HG02981 (cell line): ENCODE data around the gene SAP30L.
A peak's percentile ranks its signal among the peaks of the same experiment; 100 is the strongest.

Experiments used
- ATAC-seq: cut with Tn5 transposase; IDR thresholded peaks from one replicate; pipeline ENCODE4 v1.9.1; 2021; ENCODE audit warnings: mild to moderate bottlenecking, moderate library complexity; ENCODE audit not compliant: unreplicated experiment

The SAP30L gene, protein sequence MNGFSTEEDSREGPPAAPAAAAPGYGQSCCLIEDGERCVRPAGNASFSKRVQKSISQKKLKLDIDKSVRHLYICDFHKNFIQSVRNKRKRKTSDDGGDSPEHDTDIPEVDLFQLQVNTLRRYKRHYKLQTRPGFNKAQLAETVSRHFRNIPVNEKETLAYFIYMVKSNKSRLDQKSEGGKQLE

GRCh38 chr5:154445422-154446194 lies at the start of gene SAP30L:
SAP30L (plus strand) TSS chr5:154445997; CDS start chr5:154446605, 608 bp downstream.
- peak; percentile 94 for ATAC-seq

DNA sequence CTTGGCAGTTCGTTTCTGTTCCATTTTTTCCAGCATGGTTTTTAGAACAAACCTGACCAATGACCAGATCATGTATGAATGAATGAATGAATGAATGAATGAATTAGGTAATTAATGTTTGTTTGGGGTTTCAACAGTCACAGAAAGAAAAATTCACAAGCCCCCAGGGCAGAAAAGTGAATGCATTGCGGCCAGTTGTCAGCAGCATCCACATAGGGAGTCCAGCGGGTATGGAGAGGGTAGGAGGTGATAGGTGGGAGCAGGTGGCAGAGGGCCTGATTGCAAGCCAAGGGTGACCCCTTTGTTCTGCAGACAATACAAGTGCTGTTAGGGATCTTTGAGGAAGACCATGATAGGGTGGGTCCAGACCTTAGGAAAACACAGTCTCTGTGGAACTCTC lies 49.7 kb upstream of the SAP30L start:
- ATAC-seq, result no peak

GRCh38 chr5:154397652-154398406 lies 48.0 kb upstream of the SAP30L start:
- ATAC-seq, result no peak

- no peak for ATAC-seq
These were observed 45.1 kb upstream of the SAP30L start for GRCh38 chr5:154400678-154401077.

DNA sequence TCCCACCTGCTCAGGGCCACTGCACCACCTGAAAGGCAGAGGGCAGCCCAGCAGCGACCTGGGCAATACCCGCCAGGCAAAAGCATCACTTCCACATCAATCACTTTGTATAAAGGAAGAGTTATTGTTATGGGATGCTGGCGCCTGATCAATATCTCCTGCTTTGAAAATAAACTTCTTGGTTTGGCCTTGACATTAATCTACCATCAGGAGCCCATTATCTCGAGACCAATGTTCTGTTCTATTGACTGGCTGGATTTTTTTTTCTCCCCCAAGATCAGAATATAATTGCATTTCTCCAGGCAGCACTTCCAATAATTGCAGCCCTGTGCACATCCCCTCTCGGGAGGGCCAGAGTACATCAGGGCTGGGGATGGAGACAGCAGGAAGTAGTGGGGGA lies 44.4 kb upstream of the SAP30L start:
- ATAC-seq, result no peak

DNA sequence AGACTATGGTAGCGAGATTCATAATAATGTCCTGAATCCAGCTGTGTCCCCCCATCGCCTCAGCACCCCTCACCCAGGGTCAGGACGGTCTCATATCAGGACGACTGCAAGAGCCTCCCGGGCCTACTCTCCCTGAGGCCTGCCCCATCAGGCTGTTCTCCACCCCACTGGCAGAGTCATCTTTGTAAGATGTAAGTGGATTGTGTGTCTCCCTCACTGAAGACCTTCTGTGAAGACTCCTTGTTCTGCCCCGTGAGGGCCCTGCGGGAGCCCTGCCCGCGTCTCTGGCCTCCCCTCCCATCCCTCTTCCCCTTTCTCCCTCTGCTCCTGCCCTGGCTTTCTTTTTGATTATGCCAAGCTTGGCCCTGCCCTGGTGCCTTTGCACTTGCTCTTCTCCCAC lies 43.9 kb upstream of the SAP30L start:
- no peak for ATAC-seq

GRCh38 chr5:154402611-154403010 lies 43.2 kb upstream of the SAP30L start:
- ATAC-seq, result no peak

GRCh38 chr5:154403234-154403633 lies 42.6 kb upstream of the SAP30L start:
- ATAC-seq, result no peak

- ATAC-seq, result no peak
These were observed 41.9 kb upstream of the SAP30L start for GRCh38 chr5:154403776-154404387.

- peak; percentile 98 for ATAC-seq
These were observed 40.6 kb upstream of the SAP30L start for GRCh38 chr5:154405078-154405792.

GRCh38 chr5:154406231-154406630 lies 39.6 kb upstream of the SAP30L start:
- no peak for ATAC-seq

- no peak for ATAC-seq
These were observed 39.0 kb upstream of the SAP30L start for GRCh38 chr5:154406826-154407225.

GRCh38 chr5:154408811-154409210 lies 37.0 kb upstream of the SAP30L start:
- ATAC-seq, result no peak

GRCh38 chr5:154409230-154409840 lies 36.5 kb upstream of the SAP30L start:
- no peak for ATAC-seq

GRCh38 chr5:154410008-154410407 lies 35.8 kb upstream of the SAP30L start:
- no peak for ATAC-seq

- no peak for ATAC-seq
These were observed 35.0 kb upstream of the SAP30L start for GRCh38 chr5:154410786-154411185.

- no peak for ATAC-seq
These were observed 34.5 kb upstream of the SAP30L start for GRCh38 chr5:154411338-154411737.

GRCh38 chr5:154412316-154412715 lies 33.5 kb upstream of the SAP30L start:
- ATAC-seq, result no peak

GRCh38 chr5:154412925-154413324 lies 32.9 kb upstream of the SAP30L start:
- ATAC-seq, result no peak

- no peak for ATAC-seq
These were observed 30.7 kb upstream of the SAP30L start for GRCh38 chr5:154415114-154415513.
